NCI-H1930 (cell line): ENCODE results near the gene MARCHF11.

ENCODE experiments used
- DNase-seq, 2 experiments: peaks; one replicate each; lab custom pipeline; 2025; lab: John Stamatoyannopoulos, UW

The MARCHF11 gene

DNA sequence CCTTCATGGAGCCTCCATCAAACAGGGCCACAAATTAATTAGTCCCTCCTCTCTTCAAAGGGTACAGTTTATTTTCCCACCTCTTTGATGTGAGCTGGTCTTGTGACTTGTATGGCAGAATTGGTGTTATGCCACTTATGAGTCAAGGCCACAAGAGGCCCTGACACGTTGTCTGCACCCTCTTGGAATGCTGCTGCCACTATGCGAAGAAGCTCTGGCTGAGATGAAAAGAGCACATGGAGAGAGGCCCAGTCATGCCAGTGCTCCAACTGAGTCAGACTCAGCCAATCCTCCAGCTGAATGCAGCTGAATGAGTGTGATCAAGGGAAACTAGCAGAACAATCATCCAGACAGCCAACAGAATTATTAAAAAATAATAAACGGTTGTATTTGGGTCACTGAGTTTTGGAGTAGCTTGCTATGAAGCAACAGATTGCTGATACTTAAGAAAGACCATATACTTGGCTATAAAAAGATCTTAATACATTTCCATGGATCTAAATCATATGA, 128.3 kb downstream of the MARCHF11 start:
- no peak for DNase-seq

- DNase-seq = no peak
Measured at GRCh38 chr5:16050414-16050813, 129.2 kb downstream of the MARCHF11 start.

DNA sequence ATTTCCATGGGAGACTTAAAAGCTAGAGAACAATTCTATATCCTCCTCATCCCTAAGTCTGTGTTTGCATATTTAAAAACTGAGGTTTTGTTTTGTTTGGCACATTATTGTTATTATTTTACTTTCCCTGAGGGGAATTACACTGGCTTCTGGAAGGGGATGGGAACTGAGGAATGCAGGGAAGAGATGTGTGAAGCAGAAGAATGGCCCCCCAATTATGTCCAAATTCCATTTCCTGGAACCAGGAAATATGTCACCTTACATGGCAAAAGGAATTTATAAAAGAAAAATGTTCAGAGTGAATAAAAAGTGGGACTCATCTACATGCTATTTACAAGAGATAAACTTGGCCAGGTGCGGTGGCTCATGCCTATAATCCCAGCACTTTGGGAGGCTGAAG, 129.8 kb downstream of the MARCHF11 start:
- no peak for DNase-seq

DNA sequence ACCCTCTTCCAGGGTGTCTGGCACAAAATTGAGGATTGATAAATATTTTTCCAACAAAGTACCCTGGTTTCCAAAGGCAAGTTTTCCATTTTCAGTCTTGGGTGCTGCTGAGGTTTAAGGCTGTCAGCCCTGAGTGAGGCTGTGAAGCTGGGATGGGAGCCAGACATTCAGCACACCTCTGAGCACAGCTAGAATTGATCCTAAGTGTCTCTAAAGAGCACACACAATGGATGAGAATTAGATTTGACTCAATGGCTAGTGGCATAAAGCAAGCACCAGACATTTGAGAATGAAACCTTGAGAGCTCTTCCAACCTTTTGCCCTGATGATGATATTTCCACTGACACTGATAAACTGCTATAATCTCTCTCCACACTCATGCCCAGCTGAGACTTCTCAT, 131.5 kb downstream of the MARCHF11 start:
- no peak for DNase-seq

- DNase-seq = no peak
Measured at GRCh38 chr5:16043349-16043965, 136.1 kb downstream of the MARCHF11 start.

- DNase-seq = no peak
Measured at GRCh38 chr5:16037121-16037845, 142.3 kb downstream of the MARCHF11 start.

GRCh38 chr5:16034319-16035001, 145.1 kb downstream of the MARCHF11 start:
- no peak for DNase-seq

DNA sequence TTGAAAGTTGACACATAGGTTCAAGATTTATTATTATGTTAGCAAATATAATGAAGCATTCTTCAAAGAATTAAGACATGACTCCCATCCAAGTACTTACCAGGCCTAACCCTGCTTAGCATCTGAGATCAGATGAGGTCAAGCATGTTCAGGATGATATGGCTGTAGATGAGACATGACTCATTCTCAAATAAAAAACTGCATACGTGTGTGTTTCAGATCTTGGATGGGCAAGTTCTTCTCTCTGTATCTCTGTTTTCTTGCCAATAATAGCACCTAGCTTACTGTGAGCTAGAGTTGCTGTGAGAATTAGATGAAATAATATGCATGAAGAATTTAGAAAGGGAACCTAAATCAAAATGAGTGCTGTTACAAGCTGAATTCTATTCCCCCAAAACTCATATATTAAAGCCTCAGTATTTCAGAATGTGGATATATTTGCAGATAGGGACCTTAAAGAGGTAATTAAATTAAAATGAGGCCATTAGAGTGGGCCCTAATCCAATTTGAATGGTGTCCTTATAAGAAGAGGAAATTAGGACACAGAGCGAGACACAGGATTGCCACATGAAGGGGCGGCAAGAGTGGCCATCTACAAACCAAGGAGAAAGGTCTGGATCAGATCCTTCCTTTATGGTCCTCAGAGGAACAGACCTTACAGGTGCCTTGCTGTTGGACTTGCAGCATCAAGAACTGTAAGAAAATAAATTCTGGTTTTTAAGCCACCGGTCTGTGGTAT, 146.2 kb downstream of the MARCHF11 start:
- no peak for DNase-seq

- DNase-seq = no peak
Measured at GRCh38 chr5:16028708-16029107, 150.9 kb downstream of the MARCHF11 start.

- no peak for DNase-seq
Measured at GRCh38 chr5:16025681-16026080, 153.9 kb downstream of the MARCHF11 start.

GRCh38 chr5:16018970-16019369, 160.6 kb downstream of the MARCHF11 start:
- no peak for DNase-seq

DNA sequence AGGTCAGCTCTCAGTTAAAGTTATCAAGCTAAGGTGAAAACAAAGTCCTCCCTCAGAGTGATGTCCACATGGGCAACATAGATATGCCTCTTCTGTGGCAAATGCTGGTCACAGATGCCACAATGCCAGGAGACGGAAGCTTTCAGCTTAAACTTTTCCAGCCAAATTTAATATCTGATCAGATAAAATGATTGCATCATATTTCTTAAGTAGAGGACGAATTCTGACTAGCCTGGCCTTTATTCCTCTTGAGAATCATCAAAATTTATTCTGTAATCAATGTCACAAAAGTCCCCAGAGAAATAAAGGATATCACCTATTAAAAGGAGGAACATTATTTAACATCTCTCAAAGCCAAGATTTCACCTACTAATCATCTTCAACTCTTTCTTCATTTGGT, 161.9 kb downstream of the MARCHF11 start:
- DNase-seq = no peak
